Suprapubic skin (tissue), 4 donors: ENCODE data around the gene DSCAML1. TPM values are rescaled to one million over a fixed set of nuclear protein-coding genes. Genes with fewer than 3 reads are reported as not detected.
A peak's percentile ranks its signal among the peaks of the same experiment; 100 is the strongest.

Experiments
- DNase-seq, 2 donors: peaks; one replicate each; pipeline ENCODE4 v3.0.0-alpha.2; 2019; ENCODE audit warnings: low spot score in 2 of 2
- H3K27ac ChIP-seq: fragments of 200-600 bp; sonication (generic); one replicate; pipeline ENCODE4 v1.5.1; 2019
- H3K27me3 ChIP-seq: fragments of 200-600 bp; sonication (generic); one replicate; pipeline ENCODE4 v1.5.1; 2019
- H3K36me3 ChIP-seq: fragments of 200-600 bp; sonication (generic); one replicate; pipeline ENCODE4 v1.5.1; 2019
- H3K4me1 ChIP-seq: fragments of 200-600 bp; sonication (generic); one replicate; pipeline ENCODE4 v1.5.1; 2019
- H3K4me3 ChIP-seq: fragments of 200-600 bp; sonication (generic); one replicate; pipeline ENCODE4 v1.5.1; 2019; ENCODE audit warnings: mild to moderate bottlenecking
- H3K9me3 ChIP-seq: fragments of 200-600 bp; sonication (generic); one replicate; pipeline ENCODE4 v1.5.1; 2019
- CTCF ChIP-seq, 2 donors: fragments of 200-600 bp in 1 of 2; fragments of 450-650 bp in 1 of 2; sonication (generic) in 1 of 2; IDR thresholded peaks; one replicate each; pipeline ENCODE4 v1.5.1; 2016 to 2019; ENCODE audit warnings: antibody characterized with exemption in 2 of 2, mild to moderate bottlenecking in 1 of 2, moderate library complexity in 1 of 2
- EP300 ChIP-seq: sonication (generic); formaldehyde crosslinking; IDR thresholded peaks from one replicate; pipeline ENCODE4 v1.6.1; 2017; ENCODE audit warnings: antibody characterized with exemption
- POLR2A ChIP-seq, 2 donors: fragments of 450-650 bp; IDR thresholded peaks; one replicate each; pipeline ENCODE4 v1.6.1; 2017; ENCODE audit warnings: antibody characterized with exemption in 2 of 2, mild to moderate bottlenecking in 2 of 2, moderate library complexity in 2 of 2
- POLR2AphosphoS5 ChIP-seq, 3 donors: sonication (generic); formaldehyde crosslinking; IDR thresholded peaks; one replicate each; pipeline ENCODE4 v1.6.1; 2017; ENCODE audit warnings: antibody characterized with exemption in 3 of 3
- WGBS: methylation state at CpG from one replicate; pipeline ENCODE4 v1.1.5; 2018; 5-methylcytosine and 5-hydroxymethylcytosine counted together
- total RNA-seq, 4 donors: library from RNA; depleted of rRNA; stranded (reverse); fragments of >200 nt; gene quantifications; one replicate each; pipeline ENCODE4 v1.1.0, GENCODE V29; 2016

Gene DSCAML1
- under 1 TPM in 3 of 4 donors, not detected in 1; 0.11 to 0.24 (median 0.21) TPM for total RNA-seq

GRCh38 chr11:117796872-117797529, at the start of gene DSCAML1:
DSCAML1 (minus strand) TSS chr11:117797216; CDS start chr11:117797079, 137 bp downstream.
- no peaks in the 10 kb centered on the region for H3K36me3 ChIP-seq
- peak within 1 kb of the TSS; percentile 55 for H3K4me3 ChIP-seq
- peaks cover 23% of the 10 kb centered on the region for H3K4me1 ChIP-seq
- no peaks in the 10 kb centered on the region for H3K9me3 ChIP-seq
- 4% methylated on average over 19 of the region's 66 CpGs for WGBS
- DNase-seq: no peak
- no peak within 1 kb of the TSS for H3K27ac ChIP-seq
- peaks cover 67% of the 10 kb centered on the region for H3K27me3 ChIP-seq
- TF ChIP-seq EP300: no peak

GRCh38 chr11:117843666-117844484, 46.9 kb upstream of the DSCAML1 start:
- peak; percentile 84 to 91 for DNase-seq
- no peaks in the 10 kb centered on the region for H3K9me3 ChIP-seq
- no peak overlapping the region for H3K27ac ChIP-seq
- H3K27me3 ChIP-seq: no peaks in the 10 kb centered on the region
- H3K4me1 ChIP-seq: peaks cover 4% of the 10 kb centered on the region
- 24% methylated on average over 9 of the region's 9 CpGs for WGBS
- no peaks in the 10 kb centered on the region for H3K36me3 ChIP-seq
- no peak overlapping the region for H3K4me3 ChIP-seq
- TF ChIP-seq POLR2A (IDR thresholded peaks at IDR 0.05): no peak
- TF ChIP-seq CTCF (IDR thresholded peaks at IDR 0.05): peak; percentile 96 to 98

GRCh38 chr11:117842131-117842941, 45.3 kb upstream of the DSCAML1 start:
- 90% methylated on average over 14 of the region's 16 CpGs for WGBS
- DNase-seq: peak; percentile 61 to 69
- Histone ChIP-seq H3K9me3 (no peaks in the 10 kb centered on the region), H3K36me3 (no peaks in the 10 kb centered on the region), H3K27ac (no peak overlapping the region), H3K4me1 (peaks cover 4% of the 10 kb centered on the region), H3K27me3 (no peaks in the 10 kb centered on the region), H3K4me3 (no peak overlapping the region)
- TF ChIP-seq POLR2AphosphoS5 (IDR thresholded peaks at IDR 0.05) (no peak), POLR2A (IDR thresholded peaks at IDR 0.05) (no peak), CTCF (IDR thresholded peaks at IDR 0.05) (no peak), EP300 (no peak)

GRCh38 chr11:117841551-117842031, 44.6 kb upstream of the DSCAML1 start:
- TF ChIP-seq CTCF (IDR thresholded peaks at IDR 0.05) (no peak), POLR2A (IDR thresholded peaks at IDR 0.05) (no peak), EP300 (no peak), POLR2AphosphoS5 (IDR thresholded peaks at IDR 0.05) (no peak)
- Histone ChIP-seq H3K4me1 (peaks cover 4% of the 10 kb centered on the region), H3K27me3 (no peaks in the 10 kb centered on the region), H3K9me3 (no peaks in the 10 kb centered on the region), H3K4me3 (no peak overlapping the region), H3K36me3 (no peaks in the 10 kb centered on the region), H3K27ac (no peak overlapping the region)
- 87% methylated on average over 7 of the region's 7 CpGs for WGBS
- DNase-seq: peak; percentile 44 to 47

- no peak overlapping the region for H3K27ac ChIP-seq
- H3K9me3 ChIP-seq: no peaks in the 10 kb centered on the region
- DNase-seq: peak in 1 of 2 donors; percentile 31
- H3K27me3 ChIP-seq: no peaks in the 10 kb centered on the region
- H3K4me1 ChIP-seq: peaks cover 4% of the 10 kb centered on the region
- 93% methylated on average over 9 of the region's 11 CpGs for WGBS
- TF ChIP-seq POLR2A (IDR thresholded peaks at IDR 0.05) (no peak), CTCF (IDR thresholded peaks at IDR 0.05) (no peak), POLR2AphosphoS5 (IDR thresholded peaks at IDR 0.05) (no peak), EP300 (no peak)
- no peak overlapping the region for H3K4me3 ChIP-seq
- no peaks in the 10 kb centered on the region for H3K36me3 ChIP-seq
Observed at GRCh38 chr11:117840881-117841550, 44.0 kb upstream of the DSCAML1 start.
